A673 (cell line): ENCODE data around the gene MAP3K3. TPM values are rescaled to one million over a fixed set of nuclear protein-coding genes. Genes with fewer than 3 reads are reported as not detected.
A peak's percentile ranks its signal among the peaks of the same experiment; 100 is the strongest.

Experiments used
- BruUV-seq: library from RNA; stranded (reverse); fragments of 400-500 nt; replicated peaks from 2 replicates; lab custom pipeline; 2021; lab: Mats Ljungman, UMichigan
- CTCF ChIA-PET: fragments of 300-600 bp; sonication (Branson Sonifier 250); formaldehyde crosslinking; loops from one replicate; lab custom pipeline; 2022; ENCODE audit warnings: antibody characterized with exemption; lab: Charles Lee
- POLR2A ChIA-PET: fragments of 300-600 bp; sonication (Branson Sonifier 250); formaldehyde crosslinking; loops from one replicate; lab custom pipeline; 2022; ENCODE audit warnings: antibody characterized with exemption; ENCODE audit not compliant: low non-redundant PET; lab: Charles Lee
- DNase-seq: peaks from one replicate; pipeline ENCODE4 v3.0.0-alpha.2; 2015; ENCODE audit warnings: low spot score
- H3K27ac ChIP-seq: fragments of 200-600 bp; sonication (generic); 2 replicates; pipeline ENCODE4 v1.5.1; 2016; ENCODE audit warnings: mixed run types, low read depth, mild to moderate bottlenecking, mixed read lengths, antibody characterized with exemption, low read length; ENCODE audit not compliant: poor library complexity, severe bottlenecking
- H3K27me3 ChIP-seq: fragments of 200-600 bp; sonication (generic); replicated peaks from 2 replicates; pipeline ENCODE4 v1.6.1; 2017; ENCODE audit warnings: mixed run types, low read depth, mild to moderate bottlenecking, mixed read lengths, antibody characterized with exemption, low read length; ENCODE audit not compliant: insufficient read depth, poor library complexity
- H3K36me3 ChIP-seq: fragments of 200-600 bp; sonication (generic); 2 replicates; pipeline ENCODE4 v1.6.1; 2016; ENCODE audit warnings: mixed run types, mild to moderate bottlenecking, mixed read lengths, antibody characterized with exemption, low read length; ENCODE audit not compliant: insufficient read depth, poor library complexity, severe bottlenecking
- H3K4me1 ChIP-seq: fragments of 200-600 bp; sonication (generic); 2 replicates; pipeline ENCODE4 v1.6.1; 2017; ENCODE audit warnings: mixed run types, mild to moderate bottlenecking, mixed read lengths, antibody characterized with exemption, low read length; ENCODE audit not compliant: insufficient read depth, poor library complexity, severe bottlenecking
- H3K4me3 ChIP-seq: fragments of 200-600 bp; sonication (generic); 2 replicates; pipeline ENCODE4 v1.5.1; 2016; ENCODE audit warnings: low read depth, mixed run types, mild to moderate bottlenecking, mixed read lengths, low read length; ENCODE audit not compliant: poor library complexity, severe bottlenecking
- H3K9me3 ChIP-seq: fragments of 200-600 bp; sonication (generic); 2 replicates; pipeline ENCODE4 v1.6.1; 2016; ENCODE audit warnings: mixed run types, low read depth, mild to moderate bottlenecking, mixed read lengths, antibody characterized with exemption, low read length; ENCODE audit not compliant: poor library complexity, severe bottlenecking
- CTCF ChIP-seq: fragments of 300-800, 200-600 bp; sonication (generic); conservative IDR thresholded peaks from 2 replicates; pipeline ENCODE4 v1.5.1; 2017; ENCODE audit warnings: low read depth, mild to moderate bottlenecking, antibody characterized with exemption, low read length, moderate library complexity, mixed read lengths
- EZH2 ChIP-seq: fragments of 200-600 bp; sonication (generic); IDR thresholded peaks from 2 replicates; pipeline ENCODE4 v1.6.1; 2017; ENCODE audit warnings: borderline replicate concordance, low read depth, mild to moderate bottlenecking, mixed read lengths, antibody characterized with exemption, low read length; ENCODE audit not compliant: poor library complexity, severe bottlenecking
- intact Hi-C: fragments of 100-400 bp; cut with micrococcal nuclease; formaldehyde crosslinking; loops from one replicate; pipeline ENCODE4 v1.10.0; 2022; ENCODE audit not compliant: unreplicated experiment
- total RNA-seq: library from RNA; stranded (reverse); gene quantifications from 2 replicates; pipeline ENCODE4 v1.2.3, GENCODE V29; 2021

The MAP3K3 gene
- total RNA-seq, 1 experiment from 2014 or later = 25.9 TPM

- TF ChIP-seq EZH2 (no peak), CTCF (no peak)
- no peaks in the 10 kb centered on the region for H3K9me3 ChIP-seq
- H3K4me3 ChIP-seq = peak overlapping the region; percentile 76
- peaks cover 7% of the 10 kb centered on the region for H3K36me3 ChIP-seq
- ChIA-PET CTCF (interaction anchor here (1.2 kb wide), 1 partner anchor 22 kb away, joined by 3 read pairs; no protein-coding TSS in a partner anchor), POLR2A (interaction anchor here (0.6 kb wide), 1 partner anchor 44 kb away, joined by 4 read pairs; no protein-coding TSS in a partner anchor)
- H3K4me1 ChIP-seq = peaks cover 41% of the 10 kb centered on the region
- intact Hi-C loops = loop anchor here (5.0 to 10.0 kb wide), 2 partner anchors 77 to 274 kb away; partner anchors contain the start of gene MAP3K3
- H3K27ac ChIP-seq = peak overlapping the region; percentile 84
- no TSS peak for BruUV-seq
- H3K27me3 ChIP-seq = no peaks in the 10 kb centered on the region
- peak; percentile 77 for DNase-seq
Observed at GRCh38 chr17:63698886-63699637, 76.8 kb downstream of the MAP3K3 start.

- BruUV-seq = no TSS peak
- Histone ChIP-seq H3K4me1 (peaks cover 34% of the 10 kb centered on the region), H3K36me3 (peaks cover 11% of the 10 kb centered on the region), H3K4me3 (peak within 1 kb of the TSS; percentile 76), H3K9me3 (no peaks in the 10 kb centered on the region), H3K27me3 (no peaks in the 10 kb centered on the region), H3K27ac (peak within 1 kb of the TSS; percentile 84)
- intact Hi-C loops = loop anchor here (2.0 to 10.0 kb wide), 3 partner anchors 78 to 275 kb away; partner anchors contain the start of gene MAP3K3
- POLR2A ChIA-PET = interaction anchor here (0.6 kb wide), 1 partner anchor 16 kb away, joined by 4 read pairs; no protein-coding TSS in a partner anchor
- CTCF ChIA-PET = no interaction called here
- peak; percentile 80 for DNase-seq
- TF ChIP-seq EZH2 = no peak
- TF ChIP-seq CTCF = no peak
Observed at GRCh38 chr17:63699638-63700527, 77.7 kb downstream of the MAP3K3 start, which contains the start of gene LIMD2. Gene LIMD2 (minus strand): TSS chr17:63700125. CDS start chr17:63699298, 827 bp downstream.
